Prostate gland (tissue), 2 donors: Measurements from ENCODE around the gene SORBS1. TPM values are rescaled to one million over a fixed set of nuclear protein-coding genes. Genes with fewer than 3 reads are reported as not detected.

Experiments used
- DNase-seq: peaks from one replicate; pipeline ENCODE4 v3.0.0-alpha.2; 2019; ENCODE audit warnings: low spot score
- H3K27ac ChIP-seq, 2 donors: fragments of 200-600 bp; sonication (generic); 2 replicates each; pipeline ENCODE4 v1.5.1; 2017 to 2019
- H3K27me3 ChIP-seq: fragments of 200-600 bp; sonication (generic); replicated peaks from 2 replicates; pipeline ENCODE4 v1.5.1; 2019; ENCODE audit not compliant: insufficient read depth
- H3K36me3 ChIP-seq, 2 donors: fragments of 200-600 bp; sonication (generic); 1 replicate in 1 of 2; 2 replicates in 1 of 2; pipeline versions ENCODE4 v1.5.1 to v1.8.1; 2017 to 2019
- H3K4me1 ChIP-seq: fragments of 200-600 bp; sonication (generic); replicated peaks from 2 replicates; pipeline ENCODE4 v1.5.1; 2019
- H3K4me3 ChIP-seq, 2 donors: fragments of 200-600 bp; sonication (generic); 2 replicates each; pipeline ENCODE4 v1.5.1; 2017 to 2019
- H3K9me3 ChIP-seq: fragments of 200-600 bp; sonication (generic); 2 replicates; pipeline ENCODE4 v1.5.1; 2017
- POLR2A ChIP-seq: fragments of 450-650 bp; IDR thresholded peaks from one replicate; pipeline ENCODE4 v1.6.1; 2016; ENCODE audit warnings: antibody characterized with exemption, mild to moderate bottlenecking
- POLR2AphosphoS5 ChIP-seq: sonication (generic); formaldehyde crosslinking; IDR thresholded peaks from one replicate; pipeline ENCODE4 v1.6.1; 2017; ENCODE audit warnings: antibody characterized with exemption
- WGBS: methylation state at CpG from one replicate; pipeline ENCODE4 v1.1.5; 2018; 5-methylcytosine and 5-hydroxymethylcytosine counted together
- intact Hi-C: fragments of 100-400 bp; cut with DNase I; formaldehyde crosslinking; loops from one replicate; pipeline ENCODE4 v1.14.2; 2022
- total RNA-seq, 2 donors: library from RNA; depleted of rRNA; stranded (reverse); fragments of >200 nt; gene quantifications; one replicate each; pipeline ENCODE4 v1.1.0, GENCODE V29; 2016
- TF ChIP-seq, protein P1 (sequence below), 4 experiments: fragments of 200-600 bp in 2 of 4; fragments of 450-650 bp in 2 of 4; sonication (generic) in 2 of 4; IDR thresholded peaks; 1 replicate in 3 of 4; 2 replicates in 1 of 4; pipeline ENCODE4 v1.5.1; 2016 to 2019; ENCODE audit warnings: antibody characterized with exemption in 4 of 4, mild to moderate bottlenecking in 2 of 4, moderate library complexity in 2 of 4

The SORBS1 gene
- total RNA-seq, 2 donors from 2014 or later: 84.6 to 189 TPM

DNA sequence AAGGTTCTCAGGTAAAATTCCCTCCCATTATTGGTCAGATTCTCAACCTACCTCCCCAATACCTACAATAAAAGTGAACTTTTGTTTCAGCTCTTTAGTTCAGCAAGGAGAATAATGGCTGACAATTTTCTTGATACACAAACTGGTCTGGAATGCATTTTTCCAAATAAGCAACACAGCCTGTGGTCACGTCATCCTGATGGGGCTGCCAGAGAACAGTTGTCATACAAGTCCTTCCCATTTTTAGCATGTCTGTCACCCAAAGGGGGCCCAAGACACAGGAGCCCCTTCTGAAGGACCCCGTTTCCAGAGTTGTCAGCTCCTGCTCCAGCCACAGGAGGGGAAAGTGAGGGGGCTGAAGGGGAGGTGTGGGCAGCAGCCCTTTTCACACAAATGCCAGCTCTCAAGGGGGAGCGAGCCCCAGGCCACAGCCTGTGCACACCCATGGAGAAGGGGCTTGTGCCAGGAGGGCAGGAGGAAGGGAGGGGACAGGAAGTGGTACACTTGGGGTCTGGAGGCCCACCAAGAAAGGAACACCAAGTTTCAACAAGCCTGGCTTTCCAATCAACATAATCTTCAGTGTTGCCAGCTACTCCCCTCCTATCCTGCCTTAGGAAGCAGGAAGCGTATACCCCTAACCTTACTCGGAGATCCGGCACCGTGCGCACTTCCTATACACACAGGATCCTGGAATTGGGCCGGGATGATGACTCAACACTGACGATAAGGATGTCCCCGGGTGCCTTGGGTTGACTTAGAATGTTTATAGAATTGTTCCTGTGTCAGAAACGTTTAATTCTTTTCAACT is 227.0 kb downstream of the SORBS1 start:
- Histone ChIP-seq H3K4me3 (no peak overlapping the region), H3K27me3 (no peaks in the 10 kb centered on the region), H3K27ac (peak overlapping the region; percentile 54 to 57), H3K9me3 (no peaks in the 10 kb centered on the region), H3K4me1 (no peaks in the 10 kb centered on the region), H3K36me3 (no peaks in the 10 kb centered on the region)
- intact Hi-C loops: no loop called here
- TF ChIP-seq, protein P1, sequence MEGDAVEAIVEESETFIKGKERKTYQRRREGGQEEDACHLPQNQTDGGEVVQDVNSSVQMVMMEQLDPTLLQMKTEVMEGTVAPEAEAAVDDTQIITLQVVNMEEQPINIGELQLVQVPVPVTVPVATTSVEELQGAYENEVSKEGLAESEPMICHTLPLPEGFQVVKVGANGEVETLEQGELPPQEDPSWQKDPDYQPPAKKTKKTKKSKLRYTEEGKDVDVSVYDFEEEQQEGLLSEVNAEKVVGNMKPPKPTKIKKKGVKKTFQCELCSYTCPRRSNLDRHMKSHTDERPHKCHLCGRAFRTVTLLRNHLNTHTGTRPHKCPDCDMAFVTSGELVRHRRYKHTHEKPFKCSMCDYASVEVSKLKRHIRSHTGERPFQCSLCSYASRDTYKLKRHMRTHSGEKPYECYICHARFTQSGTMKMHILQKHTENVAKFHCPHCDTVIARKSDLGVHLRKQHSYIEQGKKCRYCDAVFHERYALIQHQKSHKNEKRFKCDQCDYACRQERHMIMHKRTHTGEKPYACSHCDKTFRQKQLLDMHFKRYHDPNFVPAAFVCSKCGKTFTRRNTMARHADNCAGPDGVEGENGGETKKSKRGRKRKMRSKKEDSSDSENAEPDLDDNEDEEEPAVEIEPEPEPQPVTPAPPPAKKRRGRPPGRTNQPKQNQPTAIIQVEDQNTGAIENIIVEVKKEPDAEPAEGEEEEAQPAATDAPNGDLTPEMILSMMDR (IDR thresholded peaks at IDR 0.05): no peak
- peak; percentile 35 for TF ChIP-seq POLR2AphosphoS5
- peak; percentile 28 for DNase-seq
- WGBS: 56% methylated on average over 12 of the region's 12 CpGs

DNA sequence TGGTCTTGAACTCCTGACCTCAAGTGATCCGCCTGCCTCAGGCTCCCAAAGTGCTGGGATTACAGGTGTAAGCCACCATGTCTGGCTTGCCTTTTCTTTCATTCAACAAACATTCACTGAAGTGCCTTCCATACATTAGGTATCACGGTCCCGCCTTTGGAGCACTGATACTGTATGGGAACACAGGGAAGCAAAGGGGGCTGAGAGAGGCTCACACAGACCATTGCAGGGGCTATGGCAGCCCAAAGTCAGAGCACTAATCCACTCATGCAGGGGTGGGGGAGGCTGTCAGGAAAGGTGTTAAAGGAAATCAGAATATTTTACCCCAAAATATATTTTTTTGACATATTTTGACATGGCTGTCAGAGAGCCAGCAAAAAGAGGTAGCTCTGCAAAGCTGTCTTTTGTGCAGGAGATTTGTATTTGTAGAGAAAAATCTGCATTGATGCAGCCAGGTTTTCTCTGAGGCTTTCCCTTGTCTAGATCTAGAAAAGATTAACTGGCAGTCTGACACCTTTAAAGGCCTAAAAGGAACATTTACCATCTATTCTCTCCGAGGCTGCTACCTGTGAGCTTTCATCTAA is 228.4 kb downstream of the SORBS1 start:
- H3K4me1 ChIP-seq: no peaks in the 10 kb centered on the region
- no peaks in the 10 kb centered on the region for H3K36me3 ChIP-seq
- H3K4me3 ChIP-seq: no peak overlapping the region
- TF ChIP-seq POLR2A (no peak), POLR2AphosphoS5 (no peak)
- TF ChIP-seq, protein P1 (IDR thresholded peaks at IDR 0.05): no peak
- intact Hi-C loops: no loop called here
- H3K9me3 ChIP-seq: no peaks in the 10 kb centered on the region
- no peaks in the 10 kb centered on the region for H3K27me3 ChIP-seq
- H3K27ac ChIP-seq: no peak overlapping the region
- DNase-seq: no peak
- WGBS: 87% methylated on average over 4 of the region's 4 CpGs

DNA sequence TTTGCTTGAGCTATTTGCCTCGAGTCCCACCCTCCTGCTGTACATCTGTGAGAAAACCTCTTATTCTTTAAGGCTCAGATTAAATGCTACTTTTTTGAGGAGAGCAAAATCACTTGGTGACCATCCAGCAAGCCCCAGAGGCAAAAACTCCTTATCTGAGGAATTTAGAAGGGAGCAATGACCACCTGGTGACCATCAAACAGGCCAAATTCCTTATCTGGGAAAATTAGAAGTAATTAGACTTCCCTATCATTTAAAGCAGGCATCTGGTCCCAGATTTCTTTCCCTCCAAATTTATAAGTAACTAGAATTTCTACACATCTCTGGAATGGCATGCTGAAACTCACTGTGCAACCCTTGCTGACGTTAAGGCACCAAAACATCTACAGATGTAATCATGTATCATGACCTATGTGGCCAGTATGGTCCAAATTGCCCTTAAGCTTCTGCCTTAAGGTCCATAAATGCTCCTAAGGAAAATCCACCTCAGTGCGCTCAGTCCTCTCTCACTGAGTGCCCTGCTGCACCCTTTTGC is 229.5 kb downstream of the SORBS1 start:
- no peak for DNase-seq
- TF ChIP-seq POLR2AphosphoS5: no peak
- TF ChIP-seq, protein P1 (IDR thresholded peaks at IDR 0.05): no peak
- TF ChIP-seq POLR2A: no peak
- H3K4me3 ChIP-seq: no peak overlapping the region
- no peak overlapping the region for H3K27ac ChIP-seq
- no peaks in the 10 kb centered on the region for H3K4me1 ChIP-seq
- WGBS: 81% methylated on average over 3 of the region's 3 CpGs
- no peaks in the 10 kb centered on the region for H3K27me3 ChIP-seq
- no peaks in the 10 kb centered on the region for H3K36me3 ChIP-seq
- intact Hi-C loops: no loop called here
- H3K9me3 ChIP-seq: no peaks in the 10 kb centered on the region

DNA sequence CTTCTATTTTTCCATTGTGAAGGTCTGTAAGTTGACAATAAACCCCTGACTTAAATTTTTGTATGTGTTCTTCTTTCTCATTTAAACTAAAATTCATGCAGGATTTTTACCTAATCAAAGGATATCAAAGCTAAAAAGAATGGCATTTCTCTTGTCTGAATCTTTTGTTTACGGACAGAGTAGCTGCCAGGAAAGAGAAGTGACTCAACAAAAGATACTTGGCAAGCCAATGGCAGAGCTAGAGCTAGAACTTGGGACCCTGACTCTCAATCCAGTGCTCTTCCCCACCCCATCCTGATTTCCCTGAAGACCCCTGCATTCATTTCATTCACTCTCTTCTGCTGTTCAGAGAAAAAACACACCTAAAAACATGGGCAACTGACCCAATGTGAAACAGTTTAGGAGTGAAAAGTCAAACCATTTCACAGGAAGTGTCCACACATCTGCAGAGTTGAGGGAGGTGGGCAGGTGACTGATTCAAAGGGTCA is 230.2 kb downstream of the SORBS1 start:
- DNase-seq: no peak
- intact Hi-C loops: no loop called here
- Histone ChIP-seq H3K9me3 (no peaks in the 10 kb centered on the region), H3K27ac (no peak overlapping the region), H3K4me3 (no peak overlapping the region), H3K36me3 (no peaks in the 10 kb centered on the region), H3K27me3 (no peaks in the 10 kb centered on the region), H3K4me1 (no peaks in the 10 kb centered on the region)
- TF ChIP-seq POLR2A: no peak
- TF ChIP-seq POLR2AphosphoS5: no peak
- TF ChIP-seq, protein P1 (IDR thresholded peaks at IDR 0.05): no peak
- WGBS: 90% methylated on average over 1 of the region's 1 CpG
